AG09309 (cell line): Measurements from ENCODE around the gene UQCRQ.

Experiments used
- DNase-seq: peaks from one replicate; pipeline ENCODE4 v3.0.0-alpha.2; 2010; ENCODE audit warnings: low read depth
- H3K4me3 ChIP-seq: 2 replicates; pipeline ENCODE4 v1.5.1; 2011; ENCODE audit warnings: mild to moderate bottlenecking, low read depth, low read length, moderate library complexity; ENCODE audit not compliant: control insufficient read depth
- TF ChIP-seq, protein P1 (sequence below): IDR thresholded peaks from 2 replicates; pipeline ENCODE4 v1.5.1; 2011; ENCODE audit warnings: mild to moderate bottlenecking, low read depth, low read length, inconsistent platforms; ENCODE audit not compliant: insufficient read depth, control insufficient read depth; ENCODE audit errors: missing control alignments

UQCRQ gene

DNA sequence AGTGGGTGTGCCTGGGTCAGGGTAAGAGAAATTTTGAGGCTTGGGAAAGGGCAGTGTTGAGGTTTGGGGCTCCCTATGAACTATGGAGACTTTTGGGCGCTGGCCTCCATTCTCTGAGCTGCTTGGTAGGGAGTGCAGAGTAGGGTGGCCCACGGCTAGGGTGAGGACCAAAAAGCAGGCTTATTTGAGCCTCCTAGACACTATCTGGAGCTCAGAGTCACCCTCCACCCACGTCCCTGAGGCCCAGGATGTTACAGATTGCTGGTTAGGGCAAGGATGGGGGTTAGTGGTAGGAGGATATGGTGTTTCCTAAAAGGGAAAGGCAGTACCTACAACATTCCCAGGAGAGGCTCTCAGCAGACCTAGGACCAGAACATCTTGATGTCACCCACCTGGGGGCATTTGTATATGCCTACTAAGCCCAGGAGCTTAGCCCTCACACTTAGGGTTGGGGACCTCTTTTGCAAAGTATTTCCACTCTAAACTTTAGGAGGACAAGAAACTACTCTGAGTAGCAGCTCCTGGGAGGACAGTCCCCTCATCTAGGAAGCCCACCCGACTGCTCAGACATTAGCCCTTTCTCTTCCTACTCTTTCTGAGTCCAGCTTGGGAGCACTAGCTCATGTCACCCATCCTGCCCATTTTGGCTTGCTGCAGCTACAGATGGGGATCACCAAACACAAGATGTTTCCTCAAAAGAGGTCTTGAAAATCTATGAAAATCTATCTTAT is 38.3 kb upstream of the UQCRQ start:
- no peak overlapping the region for H3K4me3 ChIP-seq
- no peak for DNase-seq
- TF ChIP-seq, protein P1, sequence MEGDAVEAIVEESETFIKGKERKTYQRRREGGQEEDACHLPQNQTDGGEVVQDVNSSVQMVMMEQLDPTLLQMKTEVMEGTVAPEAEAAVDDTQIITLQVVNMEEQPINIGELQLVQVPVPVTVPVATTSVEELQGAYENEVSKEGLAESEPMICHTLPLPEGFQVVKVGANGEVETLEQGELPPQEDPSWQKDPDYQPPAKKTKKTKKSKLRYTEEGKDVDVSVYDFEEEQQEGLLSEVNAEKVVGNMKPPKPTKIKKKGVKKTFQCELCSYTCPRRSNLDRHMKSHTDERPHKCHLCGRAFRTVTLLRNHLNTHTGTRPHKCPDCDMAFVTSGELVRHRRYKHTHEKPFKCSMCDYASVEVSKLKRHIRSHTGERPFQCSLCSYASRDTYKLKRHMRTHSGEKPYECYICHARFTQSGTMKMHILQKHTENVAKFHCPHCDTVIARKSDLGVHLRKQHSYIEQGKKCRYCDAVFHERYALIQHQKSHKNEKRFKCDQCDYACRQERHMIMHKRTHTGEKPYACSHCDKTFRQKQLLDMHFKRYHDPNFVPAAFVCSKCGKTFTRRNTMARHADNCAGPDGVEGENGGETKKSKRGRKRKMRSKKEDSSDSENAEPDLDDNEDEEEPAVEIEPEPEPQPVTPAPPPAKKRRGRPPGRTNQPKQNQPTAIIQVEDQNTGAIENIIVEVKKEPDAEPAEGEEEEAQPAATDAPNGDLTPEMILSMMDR, result no peak

- peak overlapping the region; percentile 71 for H3K4me3 ChIP-seq
- DNase-seq, result no peak
- TF ChIP-seq, protein P1, result no peak
Measured at GRCh38 chr5:132828846-132829494, 37.5 kb upstream of the UQCRQ start.

DNA sequence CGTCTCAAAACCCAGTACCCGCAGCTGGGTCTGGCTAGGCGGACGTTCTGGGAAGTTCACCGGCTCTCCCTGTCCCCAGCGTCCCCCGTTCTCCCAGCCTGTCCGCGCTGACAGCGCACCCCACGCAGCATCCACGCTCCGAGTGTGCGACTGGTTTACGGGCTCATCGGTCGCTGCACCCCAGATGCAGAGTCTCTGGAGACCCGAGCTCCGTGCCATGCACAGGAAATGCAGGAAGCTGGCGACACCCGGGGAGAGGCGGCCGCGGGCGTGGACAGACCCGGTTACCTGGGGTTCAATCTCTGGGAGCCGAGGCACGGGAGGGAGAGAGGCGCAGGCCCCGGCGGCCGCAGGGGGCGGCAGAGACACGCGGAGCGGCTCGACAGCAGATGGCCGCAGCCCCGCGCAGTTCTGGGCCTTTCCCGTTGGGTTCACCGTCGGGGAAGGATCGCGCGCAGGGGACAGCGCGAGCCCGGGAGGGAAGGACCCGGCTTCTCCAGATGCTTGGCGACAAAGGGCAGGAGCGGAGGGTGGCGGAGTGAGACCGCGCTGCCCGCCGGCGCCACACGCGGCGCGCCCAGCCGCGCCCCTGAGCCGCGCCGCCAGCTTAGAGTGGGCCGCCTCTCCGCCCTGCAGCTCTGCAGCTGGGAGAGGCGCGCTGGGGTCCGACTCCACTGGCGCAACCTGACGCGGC is 36.6 kb upstream of the UQCRQ start:
- no peak for DNase-seq
- TF ChIP-seq, protein P1, result peak; percentile 92
- H3K4me3 ChIP-seq, result peak overlapping the region; percentile 71

DNA sequence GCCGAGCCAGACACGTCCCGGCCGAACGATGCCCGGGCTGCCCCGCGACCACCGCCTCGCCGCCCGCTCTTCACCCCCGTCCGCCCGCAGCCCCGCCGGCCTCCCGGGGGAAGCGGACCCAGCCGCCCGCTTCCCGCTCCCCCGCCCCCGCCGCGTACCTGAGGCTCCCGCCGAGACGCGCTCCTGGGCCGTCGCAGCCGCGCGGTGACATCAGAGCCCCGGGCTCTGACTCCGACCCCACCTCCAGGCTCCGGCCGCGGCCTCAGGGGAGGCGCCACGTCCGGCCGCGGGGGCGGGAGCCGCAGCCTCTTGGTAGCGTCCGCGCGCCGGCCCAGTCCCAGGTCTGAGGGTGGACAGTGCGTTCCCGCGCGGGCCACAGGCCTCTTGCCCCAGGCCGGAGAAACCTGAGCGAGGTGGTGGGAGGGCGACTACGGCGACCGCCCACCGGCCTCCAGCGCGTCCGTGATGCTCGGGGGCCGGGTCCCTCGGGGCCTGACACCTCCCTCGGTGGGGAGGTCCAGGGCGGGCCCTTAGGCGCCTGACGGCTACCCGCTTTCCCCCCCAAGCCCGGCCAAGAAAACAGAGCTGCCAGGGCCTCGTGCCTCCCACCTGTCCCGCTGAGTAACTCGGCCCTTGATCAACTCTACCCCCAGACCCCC is 35.9 kb upstream of the UQCRQ start, which contains the start of gene SHROOM1:
TSS of gene SHROOM1 (minus strand) at position 212 of the 659 bp plus-strand sequence. CDS start 4,507 bp downstream, outside the sequence.
- DNase-seq, result no peak
- H3K4me3 ChIP-seq, result peak within 1 kb of the TSS; percentile 71
- TF ChIP-seq, protein P1, result no peak

- no peak for DNase-seq
- H3K4me3 ChIP-seq, result peak overlapping the region; percentile 71
- TF ChIP-seq, protein P1, result no peak
Measured at GRCh38 chr5:132831095-132831860, 35.2 kb upstream of the UQCRQ start.

DNA sequence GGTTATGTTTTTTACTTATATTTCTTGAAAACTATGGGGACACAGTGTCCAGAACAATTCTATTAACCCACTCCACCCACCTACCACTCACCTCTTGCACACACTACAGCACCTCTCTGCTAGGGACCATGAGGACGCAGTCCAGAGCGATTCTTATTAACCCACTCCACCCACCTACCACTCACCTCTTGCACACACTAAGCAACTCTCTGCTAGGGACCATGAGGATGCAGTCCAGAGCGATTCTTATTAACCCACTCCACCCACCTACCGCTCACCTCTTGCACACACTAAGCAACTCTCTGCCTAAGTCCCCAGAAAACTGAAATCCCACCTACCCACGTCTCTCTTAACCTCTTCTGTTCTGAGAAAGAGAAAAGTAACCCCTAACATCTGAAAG is 33.8 kb upstream of the UQCRQ start:
- TF ChIP-seq, protein P1, result no peak
- no peak for DNase-seq
- H3K4me3 ChIP-seq, result no peak overlapping the region
